ENCODE measurements around the gene DLG2. TPM values are rescaled to one million over a fixed set of nuclear protein-coding genes. Genes with fewer than 3 reads are reported as not detected.
A peak's percentile ranks its signal among the peaks of the same experiment; 100 is the strongest.
"Not testable (repeated sequence)": the region's sequence is repeated elsewhere in the genome, so short reads cannot be mapped to it uniquely, and the experiment has no call there.

Gene DLG2
- total RNA-seq, 1 donor from 2014 or later: 2.1 TPM

- no peaks in the 10 kb centered on the region for H3K27me3 Mint-ChIP-seq (ENCODE audit: low read depth)
- TF ChIP-seq, protein P1, sequence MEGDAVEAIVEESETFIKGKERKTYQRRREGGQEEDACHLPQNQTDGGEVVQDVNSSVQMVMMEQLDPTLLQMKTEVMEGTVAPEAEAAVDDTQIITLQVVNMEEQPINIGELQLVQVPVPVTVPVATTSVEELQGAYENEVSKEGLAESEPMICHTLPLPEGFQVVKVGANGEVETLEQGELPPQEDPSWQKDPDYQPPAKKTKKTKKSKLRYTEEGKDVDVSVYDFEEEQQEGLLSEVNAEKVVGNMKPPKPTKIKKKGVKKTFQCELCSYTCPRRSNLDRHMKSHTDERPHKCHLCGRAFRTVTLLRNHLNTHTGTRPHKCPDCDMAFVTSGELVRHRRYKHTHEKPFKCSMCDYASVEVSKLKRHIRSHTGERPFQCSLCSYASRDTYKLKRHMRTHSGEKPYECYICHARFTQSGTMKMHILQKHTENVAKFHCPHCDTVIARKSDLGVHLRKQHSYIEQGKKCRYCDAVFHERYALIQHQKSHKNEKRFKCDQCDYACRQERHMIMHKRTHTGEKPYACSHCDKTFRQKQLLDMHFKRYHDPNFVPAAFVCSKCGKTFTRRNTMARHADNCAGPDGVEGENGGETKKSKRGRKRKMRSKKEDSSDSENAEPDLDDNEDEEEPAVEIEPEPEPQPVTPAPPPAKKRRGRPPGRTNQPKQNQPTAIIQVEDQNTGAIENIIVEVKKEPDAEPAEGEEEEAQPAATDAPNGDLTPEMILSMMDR (conservative IDR thresholded peaks at IDR 0.05): no peak
- H3K9me3 Mint-ChIP-seq: no peaks in the 10 kb centered on the region
- H3K27ac Mint-ChIP-seq (ENCODE audit: unreplicated experiment): no peak overlapping the region
- DNase-seq (ENCODE audit: low read depth, low spot score): no peak
- peaks cover 19% of the 10 kb centered on the region for H3K36me3 Mint-ChIP-seq (ENCODE audit: low read depth)
- peak overlapping the region; percentile 84 for H3K4me3 Mint-ChIP-seq
- peaks cover 59% of the 10 kb centered on the region for H3K4me1 Mint-ChIP-seq
Measured at GRCh38 chr11:85661972-85662664, 35.0 kb upstream of the DLG2 start.

DNA sequence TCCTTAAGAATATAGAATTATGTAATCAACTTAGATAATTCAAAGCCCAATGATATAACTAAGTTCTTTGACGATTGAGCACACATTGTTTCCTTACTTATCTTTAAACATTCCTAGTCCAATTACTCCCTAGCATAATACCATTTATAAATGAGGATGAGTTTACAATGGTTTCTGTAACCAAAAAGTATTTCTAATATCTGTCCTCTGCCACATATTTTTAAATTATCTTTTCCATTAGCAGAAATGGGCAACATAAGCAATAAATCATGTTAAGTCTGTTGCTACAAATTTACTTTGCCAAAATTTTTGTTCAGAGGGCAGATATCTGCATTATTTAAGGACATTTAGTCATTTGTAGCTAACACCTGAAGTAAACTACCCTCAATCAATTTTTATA is 31.0 kb upstream of the DLG2 start:
- H3K27me3 Mint-ChIP-seq (ENCODE audit: low read depth): no peaks in the 10 kb centered on the region
- TF ChIP-seq, protein P1 (conservative IDR thresholded peaks at IDR 0.05): no peak
- peaks cover 40% of the 10 kb centered on the region for H3K4me1 Mint-ChIP-seq
- no peaks in the 10 kb centered on the region for H3K9me3 Mint-ChIP-seq
- H3K36me3 Mint-ChIP-seq (ENCODE audit: low read depth): peaks cover 10% of the 10 kb centered on the region
- DNase-seq (ENCODE audit: low read depth, low spot score): no peak
- H3K4me3 Mint-ChIP-seq: no peak overlapping the region
- no peak overlapping the region for H3K27ac Mint-ChIP-seq (ENCODE audit: unreplicated experiment)

DNA sequence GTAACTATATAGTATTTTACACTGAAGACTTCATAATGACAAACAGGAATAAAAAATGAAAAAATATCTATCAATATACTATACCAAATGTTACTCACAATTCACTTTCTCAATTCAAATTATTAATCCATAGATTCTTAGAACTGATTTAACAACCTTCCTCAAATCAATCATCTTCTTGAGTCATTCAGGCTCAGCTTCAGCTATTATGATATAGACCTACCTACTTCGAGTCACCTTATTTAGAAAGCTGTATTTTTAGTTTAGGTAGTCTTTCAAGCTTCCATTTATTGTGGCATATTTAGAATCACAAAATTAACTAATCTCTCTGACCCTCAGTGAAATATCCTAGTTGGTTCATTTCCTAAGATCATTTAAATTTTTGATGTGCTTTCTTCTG is 29.6 kb upstream of the DLG2 start:
- peaks cover 5% of the 10 kb centered on the region for H3K36me3 Mint-ChIP-seq (ENCODE audit: low read depth)
- no peaks in the 10 kb centered on the region for H3K9me3 Mint-ChIP-seq
- no peak overlapping the region for H3K27ac Mint-ChIP-seq (ENCODE audit: unreplicated experiment)
- DNase-seq (ENCODE audit: low read depth, low spot score): no peak
- H3K4me3 Mint-ChIP-seq: no peak overlapping the region
- H3K27me3 Mint-ChIP-seq (ENCODE audit: low read depth): no peaks in the 10 kb centered on the region
- H3K4me1 Mint-ChIP-seq: peaks cover 29% of the 10 kb centered on the region
- TF ChIP-seq, protein P1 (conservative IDR thresholded peaks at IDR 0.05): no peak

GRCh38 chr11:85654343-85654742 is 27.2 kb upstream of the DLG2 start:
- not testable (repeated sequence) for H3K27ac Mint-ChIP-seq (ENCODE audit: unreplicated experiment); DNase-seq (ENCODE audit: low read depth, low spot score); H3K36me3 Mint-ChIP-seq (ENCODE audit: low read depth); H3K9me3 Mint-ChIP-seq; H3K27me3 Mint-ChIP-seq (ENCODE audit: low read depth); H3K4me3 Mint-ChIP-seq
- peaks cover 10% of the 10 kb centered on the region for H3K4me1 Mint-ChIP-seq

DNA sequence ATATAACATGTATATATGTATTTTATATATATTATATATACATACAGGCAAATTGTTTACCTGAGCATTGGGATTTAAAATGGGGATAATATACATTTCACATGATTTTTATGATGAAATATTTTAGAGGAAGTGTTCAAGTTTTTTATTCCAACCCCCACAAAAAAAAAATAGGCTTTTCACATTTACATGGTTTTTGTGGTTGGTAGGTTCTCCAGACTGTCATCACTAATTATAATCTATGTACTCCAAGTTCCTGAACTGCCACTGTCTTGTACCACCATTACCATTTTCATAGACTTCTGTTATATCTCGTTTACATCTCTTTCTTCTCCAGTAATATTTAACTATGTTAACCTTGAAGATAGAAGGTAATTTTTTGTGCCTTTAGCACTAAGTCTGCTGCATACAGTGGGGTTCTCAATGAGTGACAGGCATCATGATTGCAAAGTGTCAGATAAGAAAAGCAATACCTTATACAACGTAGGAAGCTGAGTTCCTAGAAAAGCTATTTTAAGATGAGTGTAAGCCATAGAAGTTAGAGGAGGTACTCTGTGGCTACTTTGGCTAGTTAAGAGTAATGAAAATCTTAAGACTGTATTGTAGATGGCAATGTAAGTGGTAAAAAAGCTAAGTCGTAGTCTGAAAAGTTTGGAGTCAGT is 25.8 kb upstream of the DLG2 start:
- DNase-seq (ENCODE audit: low read depth, low spot score): no peak
- TF ChIP-seq, protein P1 (conservative IDR thresholded peaks at IDR 0.05): no peak
- Mint-ChIP-seq H3K27me3 (ENCODE audit: low read depth) (no peaks in the 10 kb centered on the region), H3K27ac (ENCODE audit: unreplicated experiment) (no peak overlapping the region), H3K4me1 (peaks cover 16% of the 10 kb centered on the region), H3K9me3 (no peaks in the 10 kb centered on the region), H3K4me3 (no peak overlapping the region), H3K36me3 (ENCODE audit: low read depth) (no peaks in the 10 kb centered on the region)

DNA sequence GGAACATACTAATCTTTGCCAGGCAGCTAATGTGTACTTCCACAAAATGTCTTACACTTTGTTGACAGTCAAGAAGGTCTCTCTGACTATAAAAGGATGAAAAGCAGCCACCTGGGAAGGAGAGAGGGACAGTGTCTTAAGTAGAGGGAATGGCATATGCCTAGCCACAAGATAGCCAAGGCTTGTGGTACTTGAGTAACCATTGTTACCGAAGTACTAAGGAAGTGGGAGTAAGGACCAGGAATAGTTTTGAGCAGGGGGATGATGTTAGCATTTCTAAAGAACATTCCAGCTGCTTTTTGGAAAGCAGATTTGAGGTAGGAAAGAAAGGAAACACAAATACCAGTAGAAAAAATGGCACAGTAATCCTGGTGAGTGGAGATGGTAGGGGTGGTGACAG is 24.0 kb upstream of the DLG2 start:
- Mint-ChIP-seq H3K9me3 (no peaks in the 10 kb centered on the region), H3K36me3 (ENCODE audit: low read depth) (no peaks in the 10 kb centered on the region), H3K27me3 (ENCODE audit: low read depth) (no peaks in the 10 kb centered on the region), H3K4me1 (peaks cover 24% of the 10 kb centered on the region), H3K4me3 (no peak overlapping the region), H3K27ac (ENCODE audit: unreplicated experiment) (no peak overlapping the region)
- TF ChIP-seq, protein P1 (conservative IDR thresholded peaks at IDR 0.05): no peak
- DNase-seq (ENCODE audit: low read depth, low spot score): no peak
